Measurements from ENCODE around the gene PRR4.

- TF ChIP-seq CTCF (IDR thresholded peaks at IDR 0.05; ENCODE audit: low read length): no peak
- no peak for TF ChIP-seq EZH2 (optimal IDR thresholded peaks at IDR 0.05; ENCODE audit: low read depth, low read length)
Observed at GRCh38 chr12:10873378-10873777, 24.1 kb upstream of the PRR4 start.

Measured in MM.1S (cell line).